HG03280 (cell line): ENCODE measurements around the gene SORBS1.

Experiments
- ATAC-seq: cut with Tn5 transposase; IDR thresholded peaks from one replicate; pipeline ENCODE4 v1.9.1; 2021; ENCODE audit warnings: mild to moderate bottlenecking, moderate library complexity; ENCODE audit not compliant: unreplicated experiment

Gene SORBS1

GRCh38 chr10:95279042-95279820 is 281.9 kb downstream of the SORBS1 start:
- ATAC-seq, result no peak

GRCh38 chr10:95278061-95278988 is 282.8 kb downstream of the SORBS1 start:
- ATAC-seq, result no peak

GRCh38 chr10:95277614-95278013 is 283.6 kb downstream of the SORBS1 start:
- no peak for ATAC-seq

- ATAC-seq, result no peak
Observed at GRCh38 chr10:95277201-95277570, 284.0 kb downstream of the SORBS1 start.

- no peak for ATAC-seq
Observed at GRCh38 chr10:95276367-95277200, 284.6 kb downstream of the SORBS1 start.

- ATAC-seq, result no peak
Observed at GRCh38 chr10:95275726-95276366, 285.3 kb downstream of the SORBS1 start.

GRCh38 chr10:95273393-95274312 is 287.5 kb downstream of the SORBS1 start:
- no peak for ATAC-seq

- no peak for ATAC-seq
Observed at GRCh38 chr10:95268438-95268837, 292.7 kb downstream of the SORBS1 start.

GRCh38 chr10:95267251-95267650 is 293.9 kb downstream of the SORBS1 start:
- no peak for ATAC-seq

- peak; percentile 87 for ATAC-seq
Observed at GRCh38 chr10:95266674-95267095, 294.5 kb downstream of the SORBS1 start.

GRCh38 chr10:95265572-95265971 is 295.6 kb downstream of the SORBS1 start:
- ATAC-seq, result no peak

- no peak for ATAC-seq
Observed at GRCh38 chr10:95264227-95265051, 296.7 kb downstream of the SORBS1 start.

- ATAC-seq, result no peak
Observed at GRCh38 chr10:95263864-95264226, 297.3 kb downstream of the SORBS1 start.

- no peak for ATAC-seq
Observed at GRCh38 chr10:95262763-95263518, 298.2 kb downstream of the SORBS1 start.

GRCh38 chr10:95261926-95262325 is 299.2 kb downstream of the SORBS1 start:
- ATAC-seq, result no peak
